CD14-positive monocyte (primary cell): ENCODE measurements around the gene ZNF23. TPM values are rescaled to one million over a fixed set of nuclear protein-coding genes. Genes with fewer than 3 reads are reported as not detected.

Source experiments
- DNase-seq, 3 donors: peaks; one replicate each; pipeline ENCODE4 v3.0.0-alpha.2; 2011 to 2022
- H2AFZ ChIP-seq: 2 replicates; pipeline ENCODE4 v1.6.0; 2012; ENCODE audit warnings: mild to moderate bottlenecking, low read depth, low read length, inconsistent platforms; ENCODE audit not compliant: insufficient read depth, poor library complexity, severe bottlenecking
- H3K27ac ChIP-seq, 2 donors: 1 replicate in 1 of 2; 2 replicates in 1 of 2; pipeline ENCODE4 v1.5.1; 2012 to 2013; ENCODE audit warnings: low read length in 2 of 2, control low read depth in 1 of 2, inconsistent platforms in 1 of 2, low read depth in 1 of 2, mild to moderate bottlenecking in 1 of 2
- H3K27me3 ChIP-seq, 2 donors: one replicate each; pipeline versions ENCODE4 v1.6.0 to v1.6.1; 2011 to 2013; ENCODE audit warnings: low read length in 2 of 2; ENCODE audit not compliant: control insufficient read depth in 2 of 2, insufficient read depth in 2 of 2
- H3K36me3 ChIP-seq, 2 donors: replicated peaks in 1 of 2; 1 replicate in 1 of 2; 2 replicates in 1 of 2; pipeline versions ENCODE4 v1.5.1 to v1.6.1; 2012 to 2013; ENCODE audit warnings: low read length in 2 of 2, control low read depth in 1 of 2, inconsistent platforms in 1 of 2, mild to moderate bottlenecking in 1 of 2; ENCODE audit not compliant: insufficient read depth in 2 of 2, control insufficient read depth in 1 of 2
- H3K4me1 ChIP-seq, 2 donors: 1 replicate in 1 of 2; 2 replicates in 1 of 2; pipeline versions ENCODE4 v1.5.1 to v1.6.1; 2012 to 2013; ENCODE audit warnings: low read length in 2 of 2, control low read depth in 1 of 2, inconsistent platforms in 1 of 2, mild to moderate bottlenecking in 1 of 2, moderate library complexity in 1 of 2; ENCODE audit not compliant: insufficient read depth in 2 of 2, control insufficient read depth in 1 of 2
- H3K4me2 ChIP-seq: replicated peaks from 2 replicates; pipeline ENCODE3; 2012; ENCODE audit warnings: low read length, moderate library complexity, mild to moderate bottlenecking; ENCODE audit not compliant: poor library complexity, severe bottlenecking; ENCODE audit errors: extremely low read depth
- H3K4me3 ChIP-seq, 3 experiments: fragments of 200-600 bp in 1 of 3; sonication (generic) in 1 of 3; replicated peaks in 1 of 3; 1 replicate in 2 of 3; 2 replicates in 1 of 3; pipeline ENCODE4 v1.5.1; 2011 to 2013; ENCODE audit warnings: low read length in 3 of 3, mild to moderate bottlenecking in 3 of 3, control low read depth in 2 of 3, low read depth in 2 of 3, inconsistent platforms in 1 of 3, moderate library complexity in 1 of 3
- H3K79me2 ChIP-seq: 2 replicates; pipeline ENCODE4 v1.6.0; 2012; ENCODE audit warnings: mild to moderate bottlenecking, control low read depth, inconsistent platforms, low read length, moderate library complexity; ENCODE audit not compliant: insufficient read depth
- H3K9ac ChIP-seq: 2 replicates; pipeline ENCODE4 v1.6.0; 2017; ENCODE audit warnings: low read length, mild to moderate bottlenecking; ENCODE audit not compliant: insufficient read depth, poor library complexity, severe bottlenecking
- H3K9me3 ChIP-seq, 2 donors: replicated peaks in 1 of 2; 1 replicate in 1 of 2; 2 replicates in 1 of 2; pipeline versions ENCODE4 v1.5.1 to v1.6.1; 2012 to 2013; ENCODE audit warnings: low read length in 2 of 2, control low read depth in 1 of 2; ENCODE audit not compliant: control insufficient read depth in 1 of 2, insufficient read depth in 1 of 2
- H4K20me1 ChIP-seq: 2 replicates; pipeline ENCODE4 v1.6.0; 2012; ENCODE audit warnings: mild to moderate bottlenecking, low read length, control low read depth, moderate library complexity; ENCODE audit not compliant: insufficient read depth
- H3K27ac Mint-ChIP-seq, 7 donors: one replicate each; pipeline ENCODE4 v1.8.0; 2020; ENCODE audit warnings: mild to moderate bottlenecking in 7 of 7, mixed read lengths in 7 of 7, moderate library complexity in 6 of 7, inconsistent platforms in 2 of 7
- H3K27me3 Mint-ChIP-seq, 3 donors: one replicate each; pipeline ENCODE4 v1.8.0; 2021 to 2022; ENCODE audit warnings: low read depth in 3 of 3, mild to moderate bottlenecking in 3 of 3, mixed read lengths in 3 of 3, moderate library complexity in 3 of 3, inconsistent platforms in 1 of 3
- H3K36me3 Mint-ChIP-seq, 2 donors: one replicate each; pipeline ENCODE4 v1.8.0; 2020; ENCODE audit warnings: mixed read lengths in 2 of 2, inconsistent platforms in 1 of 2, mild to moderate bottlenecking in 1 of 2
- H3K4me1 Mint-ChIP-seq: one replicate; pipeline ENCODE4 v1.8.0; 2020; ENCODE audit warnings: mild to moderate bottlenecking, mixed read lengths
- H3K4me3 Mint-ChIP-seq, 2 donors: one replicate each; pipeline ENCODE4 v1.8.0; 2020; ENCODE audit warnings: mild to moderate bottlenecking in 2 of 2, mixed read lengths in 2 of 2, moderate library complexity in 1 of 2
- H3K9me3 Mint-ChIP-seq, 7 donors: one replicate each; pipeline ENCODE4 v1.8.0; 2020 to 2022; ENCODE audit warnings: mixed read lengths in 7 of 7, mild to moderate bottlenecking in 6 of 7, moderate library complexity in 6 of 7, inconsistent platforms in 2 of 7
- WGBS: methylation state at CpG from one replicate; pipeline ENCODE4 v1.1.5; 2013; ENCODE audit warnings: missing lambda C conversion rate; ENCODE audit not compliant: insufficient coverage; 5-methylcytosine and 5-hydroxymethylcytosine counted together
- intact Hi-C, 2 donors: fragments of 100-400 bp; cut with micrococcal nuclease; formaldehyde crosslinking; loops; one replicate each; pipeline versions ENCODE4 v1.15.0 to v1.15.1; 2023
- polyA plus RNA-seq, 3 donors: library from polyadenylated mRNA; depleted of rRNA in 1 of 3; unstranded in 2 of 3; stranded (reverse) in 1 of 3; fragments of 300-500 nt in 2 of 3; fragments of >200 nt in 1 of 3; fragmentation: Illumina TruSeq in 2 of 3; gene quantifications; 1 replicate in 2 of 3; 2 replicates in 1 of 3; pipeline ENCODE4 v1.2.3, GENCODE V29; 2012 to 2021
- TF ChIP-seq, protein P1 (sequence below): fragments of 200-600 bp; IDR thresholded peaks from one replicate; pipeline ENCODE4 v1.8.0; 2022; ENCODE audit warnings: antibody characterized with exemption, mild to moderate bottlenecking

ZNF23 gene
- polyA plus RNA-seq, 3 donors, result 2.1 to 3.9 (median 2.8) TPM

DNA sequence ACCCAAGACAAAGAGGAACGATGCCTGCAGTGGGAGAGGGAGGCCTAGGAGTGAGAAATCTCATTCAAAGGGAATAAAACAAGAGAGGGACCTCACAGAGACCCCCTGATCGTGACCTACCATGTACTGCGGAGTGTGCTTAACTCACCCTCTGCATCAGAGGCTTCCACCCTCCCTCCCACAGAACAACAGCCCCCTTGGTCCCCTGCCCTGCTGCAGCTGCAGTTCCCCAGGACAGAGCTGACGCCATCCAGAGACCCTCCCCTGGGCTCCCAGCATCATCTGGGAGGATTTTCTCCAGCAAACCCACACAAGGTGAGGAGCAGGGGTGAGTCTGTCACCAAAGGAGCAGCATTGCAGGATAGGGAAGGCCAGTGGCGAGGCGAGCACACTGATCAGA lies 60.0 kb downstream of the ZNF23 start:
- Histone ChIP-seq H3K4me1 (no peaks in the 10 kb centered on the region), H3K4me3 (no peak overlapping the region), H3K27me3 (peaks cover 0 to 12% of the 10 kb centered on the region in 2 donors), H3K27ac (no peak overlapping the region), H3K4me2 (no peak overlapping the region), H3K9ac (no peak overlapping the region), H3K36me3 (no peaks in the 10 kb centered on the region), H3K79me2 (no peaks in the 10 kb centered on the region), H3K9me3 (peaks cover 16 to 19% of the 10 kb centered on the region in 2 donors), H2AFZ (no peak overlapping the region), H4K20me1 (no peaks in the 10 kb centered on the region)
- H3K36me3 Mint-ChIP-seq, result no peaks in the 10 kb centered on the region
- no peak overlapping the region for H3K4me3 Mint-ChIP-seq
- peaks cover 12 to 32% (median 32%) of the 10 kb centered on the region in 3 donors for H3K27me3 Mint-ChIP-seq
- intact Hi-C loops, result no loop called here
- no peaks in the 10 kb centered on the region for H3K4me1 Mint-ChIP-seq
- 84% methylated on average over 4 of the region's 6 CpGs for WGBS
- peaks cover 4 to 30% (median 21%) of the 10 kb centered on the region in 7 donors for H3K9me3 Mint-ChIP-seq
- H3K27ac Mint-ChIP-seq, result no peak overlapping the region
- DNase-seq, result no peak
- TF ChIP-seq, protein P1, sequence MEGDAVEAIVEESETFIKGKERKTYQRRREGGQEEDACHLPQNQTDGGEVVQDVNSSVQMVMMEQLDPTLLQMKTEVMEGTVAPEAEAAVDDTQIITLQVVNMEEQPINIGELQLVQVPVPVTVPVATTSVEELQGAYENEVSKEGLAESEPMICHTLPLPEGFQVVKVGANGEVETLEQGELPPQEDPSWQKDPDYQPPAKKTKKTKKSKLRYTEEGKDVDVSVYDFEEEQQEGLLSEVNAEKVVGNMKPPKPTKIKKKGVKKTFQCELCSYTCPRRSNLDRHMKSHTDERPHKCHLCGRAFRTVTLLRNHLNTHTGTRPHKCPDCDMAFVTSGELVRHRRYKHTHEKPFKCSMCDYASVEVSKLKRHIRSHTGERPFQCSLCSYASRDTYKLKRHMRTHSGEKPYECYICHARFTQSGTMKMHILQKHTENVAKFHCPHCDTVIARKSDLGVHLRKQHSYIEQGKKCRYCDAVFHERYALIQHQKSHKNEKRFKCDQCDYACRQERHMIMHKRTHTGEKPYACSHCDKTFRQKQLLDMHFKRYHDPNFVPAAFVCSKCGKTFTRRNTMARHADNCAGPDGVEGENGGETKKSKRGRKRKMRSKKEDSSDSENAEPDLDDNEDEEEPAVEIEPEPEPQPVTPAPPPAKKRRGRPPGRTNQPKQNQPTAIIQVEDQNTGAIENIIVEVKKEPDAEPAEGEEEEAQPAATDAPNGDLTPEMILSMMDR, result no peak

DNA sequence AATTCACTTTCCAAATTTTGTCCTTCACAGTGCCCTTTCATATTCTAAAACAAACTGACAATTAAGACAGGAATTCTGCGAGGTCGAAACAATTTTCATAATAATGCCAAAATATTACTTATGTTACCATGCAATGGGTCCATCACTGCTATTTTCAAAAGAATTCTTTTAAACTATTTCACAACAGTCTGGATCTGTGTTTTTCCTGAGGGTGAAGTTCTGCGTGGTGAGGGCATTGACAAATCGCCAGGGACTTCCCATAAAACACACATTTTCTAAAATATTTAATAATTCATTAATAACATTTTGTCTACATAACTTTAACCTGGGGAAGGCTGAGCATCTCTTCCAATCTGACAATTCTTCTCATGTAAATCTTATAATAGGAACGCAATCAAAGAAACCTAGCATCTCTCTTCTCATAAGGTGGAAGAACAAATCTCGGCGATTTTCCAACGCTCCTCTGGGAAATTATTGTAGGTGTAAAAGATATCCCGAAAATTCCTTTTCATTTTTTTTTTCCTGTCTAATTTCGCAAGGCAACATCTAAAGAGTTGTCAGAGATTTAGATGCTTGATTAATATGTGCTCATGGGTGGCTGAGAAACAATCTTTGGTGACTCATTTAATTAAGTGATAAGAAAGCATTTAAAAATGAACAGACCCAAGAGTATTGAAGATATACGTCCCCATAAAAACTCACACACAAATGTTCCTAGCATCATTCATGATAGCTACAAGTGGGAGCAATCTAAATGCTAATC lies 62.1 kb downstream of the ZNF23 start:
- no peak overlapping the region for H3K4me3 ChIP-seq
- H3K36me3 ChIP-seq, result no peaks in the 10 kb centered on the region
- H3K27ac Mint-ChIP-seq, result no peak overlapping the region
- no peaks in the 10 kb centered on the region for H4K20me1 ChIP-seq
- H3K4me3 Mint-ChIP-seq, result no peak overlapping the region
- no peak overlapping the region for H3K4me2 ChIP-seq
- no peak overlapping the region for H2AFZ ChIP-seq
- no peak overlapping the region for H3K9ac ChIP-seq
- intact Hi-C loops, result no loop called here
- H3K79me2 ChIP-seq, result no peaks in the 10 kb centered on the region
- peaks cover 0 to 6% of the 10 kb centered on the region in 2 donors for H3K27me3 ChIP-seq
- H3K9me3 ChIP-seq, result peaks cover 14 to 15% of the 10 kb centered on the region in 2 donors
- peaks cover 12 to 36% (median 22%) of the 10 kb centered on the region in 3 donors for H3K27me3 Mint-ChIP-seq
- TF ChIP-seq, protein P1, result no peak
- no peaks in the 10 kb centered on the region for H3K36me3 Mint-ChIP-seq
- H3K4me1 Mint-ChIP-seq, result no peaks in the 10 kb centered on the region
- no peaks in the 10 kb centered on the region for H3K4me1 ChIP-seq
- H3K27ac ChIP-seq, result no peak overlapping the region
- no peak for DNase-seq
- peaks cover 2 to 20% (median 18%) of the 10 kb centered on the region in 7 donors for H3K9me3 Mint-ChIP-seq
- no CpG with 5 or more reads among the region's 11 CpGs for WGBS

Other genes with a start within 250 kb of the ZNF23 start
- gene HYDIN, start 231.5 kb downstream of the ZNF23 start, polyA plus RNA-seq, result not detected
- gene CMTR2, start 172.8 kb downstream of the ZNF23 start, polyA plus RNA-seq, result 10 to 100 TPM in 2 of 3 donors, 1 to 10 TPM in 1; 4.3 to 12.7 (median 11.5) TPM
- gene CALB2, start 103.5 kb downstream of the ZNF23 start, polyA plus RNA-seq, result not detected
- gene TLE7, start 20.2 kb downstream of the ZNF23 start, polyA plus RNA-seq, result not detected
- gene ZNF19, start 27.1 kb upstream of the ZNF23 start, polyA plus RNA-seq, result under 1 TPM in 2 of 3 donors, not detected in 1; 0.41 to 0.80 TPM
- not detected for gene CHST4, start 64.2 kb upstream of the ZNF23 start, polyA plus RNA-seq
- gene TAT, start 114.8 kb upstream of the ZNF23 start, polyA plus RNA-seq, result not detected
- gene MARVELD3, start 163.9 kb upstream of the ZNF23 start, polyA plus RNA-seq, result under 1 TPM in 1 of 3 donors, not detected in 2; 0.12 TPM